K562 (cell line): ENCODE measurements around the gene FCHO1. TPM values are rescaled to one million over a fixed set of nuclear protein-coding genes. Genes with fewer than 3 reads are reported as not detected.

Experiments
- DMBX1 ChIP-seq: fragments of 250-450 bp; sonication (Bioruptor Pico); IDR thresholded peaks from 2 replicates; pipeline ENCODE4 v1.8.0; 2022; ENCODE audit warnings: inconsistent platforms, mild to moderate bottlenecking, moderate library complexity, borderline replicate concordance
- EZH2 ChIP-seq: IDR thresholded peaks from 2 replicates; pipeline ENCODE4 v1.6.1; 2012; ENCODE audit warnings: low read depth, mild to moderate bottlenecking, inconsistent platforms, low read length, borderline replicate concordance
- HNRNPLL ChIP-seq: fragments of 200-400 bp; formaldehyde crosslinking; IDR thresholded peaks from 2 replicates; pipeline ENCODE4 v1.6.1; 2017; ENCODE audit warnings: low read length, low read depth, mild to moderate bottlenecking; ENCODE audit not compliant: poor library complexity, severe bottlenecking
- MIER1 ChIP-seq: fragments of 450-650 bp; IDR thresholded peaks from 2 replicates; pipeline ENCODE4 v1.6.1; 2016; ENCODE audit warnings: antibody characterized with exemption, mild to moderate bottlenecking, low read depth
- NR2C1 ChIP-seq, 2 experiments: fragments of 450-650 bp; IDR thresholded peaks; 2 replicates each; pipeline ENCODE4 v1.6.1; 2017; ENCODE audit warnings: mild to moderate bottlenecking in 2 of 2, antibody characterized with exemption in 1 of 2, inconsistent platforms in 1 of 2, missing compliant biosample characterization in 1 of 2, missing genetic modification characterization in 1 of 2
- PBX2 ChIP-seq, 2 experiments: IDR thresholded peaks in 1 of 2; conservative IDR thresholded peaks in 1 of 2; 2 replicates each; pipeline ENCODE4 v1.6.1; 2016; ENCODE audit warnings: low read depth in 2 of 2, mild to moderate bottlenecking in 1 of 2, missing compliant biosample characterization in 1 of 2, missing genetic modification characterization in 1 of 2, moderate library complexity in 1 of 2
- SFPQ ChIP-seq: fragments of 200-400 bp; formaldehyde crosslinking; IDR thresholded peaks from 2 replicates; pipeline ENCODE4 v1.6.1; 2017; ENCODE audit warnings: mild to moderate bottlenecking, low read depth, low read length, moderate library complexity
- SMARCA4 ChIP-seq: fragments of 450-650 bp; IDR thresholded peaks from 2 replicates; pipeline ENCODE4 v1.6.1; 2016
- SNAPC5 ChIP-seq: fragments of 250-450 bp; sonication (Bioruptor Pico); IDR thresholded peaks from 2 replicates; pipeline ENCODE4 v1.8.0; 2021; ENCODE audit warnings: moderate library complexity, mild to moderate bottlenecking, inconsistent platforms
- TFAP4 ChIP-seq: sonication (generic); formaldehyde crosslinking; IDR thresholded peaks from 2 replicates; pipeline ENCODE4 v1.8.0; 2022; ENCODE audit warnings: missing genetic modification reagents, mild to moderate bottlenecking, moderate library complexity, borderline replicate concordance
- TGIF2 ChIP-seq: sonication (generic); formaldehyde crosslinking; IDR thresholded peaks from 2 replicates; pipeline ENCODE4 v1.8.1; 2022; ENCODE audit warnings: mild to moderate bottlenecking, missing genetic modification reagents, moderate library complexity
- TSHZ1 ChIP-seq: fragments of 250-450 bp; sonication (Bioruptor Pico); IDR thresholded peaks from 2 replicates; pipeline ENCODE4 v1.4.0; 2020; ENCODE audit warnings: mild to moderate bottlenecking, moderate library complexity
- VEZF1 ChIP-seq: fragments of 200-800 bp; sonication (Bioruptor generic); IDR thresholded peaks from 2 replicates; pipeline ENCODE4 v1.6.1; 2017; ENCODE audit warnings: missing genetic modification characterization, missing compliant biosample characterization
- ZNF23 ChIP-seq: fragments of 250-450 bp; sonication (Bioruptor Pico); IDR thresholded peaks from 2 replicates; pipeline ENCODE4 v1.4.0; 2020; ENCODE audit warnings: mild to moderate bottlenecking
- polyA plus RNA-seq, 8 experiments: library from polyadenylated mRNA; depleted of rRNA in 4 of 8; stranded (reverse) in 5 of 8; unstranded in 3 of 8; fragments of >200 nt; fragmentation: Nextera tagmentation in 2 of 8; fragmentation: Illumina TruSeq in 1 of 8; extraction: Ambion mirVana in 2 of 8; extraction: Trizol in 1 of 8; gene quantifications; 2 replicates each; pipeline versions ENCODE4 v1.2.1 to v1.2.3, GENCODE V29; 2011 to 2014; ENCODE audit warnings: inconsistent platforms in 1 of 8, missing spikeins in 1 of 8
- total RNA-seq, 7 experiments: library from RNA; depleted of rRNA in 6 of 7; stranded (reverse); fragments of >200 nt in 6 of 7; fragmentation: Illumina TruSeq in 2 of 7; extraction: Trizol in 2 of 7; gene quantifications; 2 replicates each; pipeline versions ENCODE4 v1.2.1 to v1.2.3, GENCODE V29; 2011 to 2021; ENCODE audit warnings: low replicate concordance in 1 of 7

The FCHO1 gene
- total and polyA plus RNA-seq, 9 of the 15 experiments (the other 6 are each of a cell fraction or from before 2014, with no cell fraction given): 0.21 to 58.9 (median 18.3) TPM

GRCh38 chr19:17794731-17795494 is 43.6 kb downstream of the FCHO1 start, which contains the start of gene B3GNT3 (continued):
- TF ChIP-seq SFPQ (no peak), TSHZ1 (CRISPR knock-in tag) (no peak), SMARCA4 (peak; percentile 53; the same call in 1 of the 2 replicates), ZNF23 (CRISPR knock-in tag) (no peak), DMBX1 (CRISPR knock-in tag) (no peak), TGIF2 (CRISPR knock-in tag) (no peak), MIER1 (peak; percentile 76), HNRNPLL (no peak), TFAP4 (CRISPR knock-in tag) (peak; percentile 53; the same call in 1 of the 2 replicates), EZH2 (no peak), NR2C1 (IDR thresholded peaks at IDR 0.05) (no peak), NR2C1 (tag; IDR thresholded peaks at IDR 0.05) (no peak), SNAPC5 (no peak), VEZF1 (CRISPR knock-in tag) (peak; percentile 49), PBX2 (CRISPR knock-in tag; IDR thresholded peaks at IDR 0.05; ENCODE audit: low read depth) (no peak), PBX2 (tag; conservative IDR thresholded peaks at IDR 0.05; ENCODE audit: low read depth) (no peak)
